Measurements from ENCODE around the gene HIPK2. TPM values are rescaled to one million over a fixed set of nuclear protein-coding genes. Genes with fewer than 3 reads are reported as not detected.

HIPK2 gene
- total RNA-seq, 1 donor = 28.8 TPM

DNA sequence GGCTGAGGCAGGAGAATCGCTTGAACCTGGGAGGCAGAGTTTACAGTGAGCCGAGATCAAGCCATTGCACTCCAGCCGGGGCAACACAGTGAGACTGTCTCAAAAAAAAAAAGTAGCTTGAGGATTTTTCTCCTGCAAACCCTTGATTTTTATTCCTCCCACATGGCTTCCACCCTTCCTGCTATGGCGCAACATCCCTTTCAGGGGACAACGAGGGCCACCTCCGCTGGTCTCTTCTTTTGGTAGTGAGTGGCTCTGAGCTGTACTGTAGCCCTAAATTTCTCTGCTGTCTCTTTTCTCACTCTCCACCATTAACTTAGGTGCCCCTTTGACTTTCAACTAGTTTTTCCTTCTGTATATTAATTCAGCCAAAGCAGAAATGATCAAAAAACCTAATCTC lies 113.4 kb downstream of the HIPK2 start:
- DNase-seq (ENCODE audit: low read depth) = no peak
- TF ChIP-seq, protein P1, sequence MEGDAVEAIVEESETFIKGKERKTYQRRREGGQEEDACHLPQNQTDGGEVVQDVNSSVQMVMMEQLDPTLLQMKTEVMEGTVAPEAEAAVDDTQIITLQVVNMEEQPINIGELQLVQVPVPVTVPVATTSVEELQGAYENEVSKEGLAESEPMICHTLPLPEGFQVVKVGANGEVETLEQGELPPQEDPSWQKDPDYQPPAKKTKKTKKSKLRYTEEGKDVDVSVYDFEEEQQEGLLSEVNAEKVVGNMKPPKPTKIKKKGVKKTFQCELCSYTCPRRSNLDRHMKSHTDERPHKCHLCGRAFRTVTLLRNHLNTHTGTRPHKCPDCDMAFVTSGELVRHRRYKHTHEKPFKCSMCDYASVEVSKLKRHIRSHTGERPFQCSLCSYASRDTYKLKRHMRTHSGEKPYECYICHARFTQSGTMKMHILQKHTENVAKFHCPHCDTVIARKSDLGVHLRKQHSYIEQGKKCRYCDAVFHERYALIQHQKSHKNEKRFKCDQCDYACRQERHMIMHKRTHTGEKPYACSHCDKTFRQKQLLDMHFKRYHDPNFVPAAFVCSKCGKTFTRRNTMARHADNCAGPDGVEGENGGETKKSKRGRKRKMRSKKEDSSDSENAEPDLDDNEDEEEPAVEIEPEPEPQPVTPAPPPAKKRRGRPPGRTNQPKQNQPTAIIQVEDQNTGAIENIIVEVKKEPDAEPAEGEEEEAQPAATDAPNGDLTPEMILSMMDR (IDR thresholded peaks at IDR 0.05; ENCODE audit: insufficient read depth, low read length) = no peak
- H3K4me3 ChIP-seq (ENCODE audit: low read depth, low read length) = no peak overlapping the region

GRCh38 chr7:139663608-139664177 lies 114.1 kb downstream of the HIPK2 start:
- H3K4me3 ChIP-seq (ENCODE audit: low read depth, low read length) = no peak overlapping the region
- DNase-seq (ENCODE audit: low read depth) = no peak
- TF ChIP-seq, protein P1 (IDR thresholded peaks at IDR 0.05; ENCODE audit: insufficient read depth, low read length) = no peak

GRCh38 chr7:139661903-139662302 lies 115.9 kb downstream of the HIPK2 start:
- TF ChIP-seq, protein P1 (IDR thresholded peaks at IDR 0.05; ENCODE audit: insufficient read depth, low read length) = no peak
- no peak overlapping the region for H3K4me3 ChIP-seq (ENCODE audit: low read depth, low read length)

GRCh38 chr7:139661043-139661440 lies 116.8 kb downstream of the HIPK2 start:
- TF ChIP-seq, protein P1 (IDR thresholded peaks at IDR 0.05; ENCODE audit: insufficient read depth, low read length) = no peak
- no peak for DNase-seq (ENCODE audit: low read depth)
- no peak overlapping the region for H3K4me3 ChIP-seq (ENCODE audit: low read depth, low read length)

More at GRCh38 chr7:139661903-139662302, 115.9 kb downstream of the HIPK2 start:
- no peak for DNase-seq (ENCODE audit: low read depth)

DNA sequence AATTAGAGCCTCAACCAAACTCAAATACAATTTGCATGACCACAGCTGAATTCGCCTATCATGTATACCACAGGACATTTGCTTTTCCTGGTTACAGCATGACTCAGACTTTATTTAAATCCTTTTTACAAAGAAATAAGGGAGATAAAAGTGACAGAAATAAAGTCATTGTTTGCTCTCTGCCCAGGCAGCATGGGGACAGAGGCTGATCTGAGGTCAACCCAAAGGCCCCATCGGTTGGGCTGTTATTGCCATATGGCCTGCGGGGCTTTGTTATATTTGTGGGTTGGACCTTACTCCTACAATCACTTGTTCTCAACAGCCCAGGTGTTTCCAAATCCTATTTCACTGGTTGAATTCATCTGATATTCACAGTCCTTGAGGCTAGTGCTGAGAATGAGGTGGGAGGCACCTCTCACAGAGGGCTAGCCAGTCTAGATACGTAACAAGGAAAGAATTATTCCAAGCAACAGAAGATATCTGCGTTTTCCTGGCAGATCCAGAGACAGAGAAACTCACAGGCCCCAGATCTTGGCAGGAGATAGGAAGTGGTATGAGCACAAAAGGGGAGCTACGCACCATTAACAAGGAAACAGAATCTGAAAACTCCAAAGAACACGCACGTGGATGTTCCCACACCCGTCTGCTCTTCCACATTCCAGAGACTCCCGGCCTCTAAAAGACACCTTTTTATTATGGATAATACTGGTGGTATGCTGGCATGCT lies 117.3 kb downstream of the HIPK2 start:
- TF ChIP-seq, protein P1 (IDR thresholded peaks at IDR 0.05; ENCODE audit: insufficient read depth, low read length) = no peak
- DNase-seq (ENCODE audit: low read depth) = no peak
- H3K4me3 ChIP-seq (ENCODE audit: low read depth, low read length) = no peak overlapping the region

DNA sequence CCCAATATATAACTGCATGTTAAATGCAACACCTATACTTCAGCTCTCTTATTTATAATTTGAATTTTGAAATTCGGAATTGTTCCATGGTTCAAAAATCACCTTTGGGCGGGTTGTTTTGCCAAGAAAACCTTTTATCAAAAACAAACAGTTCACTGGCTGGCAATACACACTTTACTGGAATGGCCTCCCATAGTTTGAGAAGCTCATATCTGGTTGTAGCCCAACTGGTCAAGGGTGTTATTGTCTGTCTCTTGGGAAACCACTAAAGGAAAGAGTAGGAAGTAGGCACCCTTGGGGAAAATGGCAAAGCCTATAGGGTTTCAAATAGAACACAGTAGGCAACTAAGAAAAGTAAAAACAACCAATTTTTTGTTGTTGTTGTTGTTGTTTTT lies 117.9 kb downstream of the HIPK2 start:
- no peak overlapping the region for H3K4me3 ChIP-seq (ENCODE audit: low read depth, low read length)
- no peak for DNase-seq (ENCODE audit: low read depth)
- TF ChIP-seq, protein P1 (IDR thresholded peaks at IDR 0.05; ENCODE audit: insufficient read depth, low read length) = no peak
